K562 (cell line): ENCODE results near the gene PIGQ. TPM values are rescaled to one million over a fixed set of nuclear protein-coding genes. Genes with fewer than 3 reads are reported as not detected.

ENCODE experiments used
- ATF7 ChIP-seq: fragments of 450-650 bp; IDR thresholded peaks from 2 replicates; pipeline ENCODE4 v1.7.1; 2014; ENCODE audit warnings: mild to moderate bottlenecking, moderate library complexity
- BDP1 ChIP-seq: IDR thresholded peaks from 3 replicates; pipeline ENCODE4 v1.6.1; 2011; ENCODE audit not compliant: insufficient read length, insufficient read depth
- CC2D1A ChIP-seq: fragments of 450-650 bp; IDR thresholded peaks from 2 replicates; pipeline ENCODE4 v1.6.1; 2017; ENCODE audit warnings: mild to moderate bottlenecking
- CREB1 ChIP-seq, 2 experiments: sonication (generic) in 1 of 2; formaldehyde crosslinking in 1 of 2; IDR thresholded peaks; 2 replicates each; pipeline versions ENCODE4 v1.6.1 to v1.8.0; 2012 to 2022; ENCODE audit warnings: inconsistent platforms in 1 of 2, mild to moderate bottlenecking in 1 of 2, missing genetic modification reagents in 1 of 2, moderate library complexity in 1 of 2
- E2F3 ChIP-seq: fragments of 250-450 bp; sonication (Bioruptor Pico); IDR thresholded peaks from 2 replicates; pipeline ENCODE4 v1.4.0; 2020; ENCODE audit warnings: mild to moderate bottlenecking
- E2F6 ChIP-seq, 2 experiments: IDR thresholded peaks; 2 replicates each; pipeline ENCODE4 v1.6.1; 2011; ENCODE audit warnings: borderline replicate concordance in 1 of 2, control low read depth in 1 of 2, low read depth in 1 of 2, low read length in 1 of 2, mild to moderate bottlenecking in 1 of 2, mixed read lengths in 1 of 2, moderate library complexity in 1 of 2; ENCODE audit not compliant: insufficient read depth in 1 of 2, insufficient read length in 1 of 2, poor library complexity in 1 of 2, severe bottlenecking in 1 of 2; ENCODE audit errors: extremely low read depth in 1 of 2
- PHF21A ChIP-seq: fragments of 450-650 bp; IDR thresholded peaks from 2 replicates; pipeline ENCODE4 v1.6.1; 2017; ENCODE audit warnings: low read depth, borderline replicate concordance
- ZC3H11A ChIP-seq: IDR thresholded peaks from 2 replicates; pipeline ENCODE4 v1.6.1; 2012; ENCODE audit warnings: low read depth, low read length, improper control_type of control experiment
- ZFP30 ChIP-seq: fragments of 250-450 bp; sonication (Bioruptor Pico); IDR thresholded peaks from 2 replicates; pipeline ENCODE4 v1.8.0; 2022; ENCODE audit warnings: moderate library complexity, mild to moderate bottlenecking, inconsistent platforms, borderline replicate concordance
- polyA plus RNA-seq, 8 experiments: library from polyadenylated mRNA; depleted of rRNA in 4 of 8; stranded (reverse) in 5 of 8; unstranded in 3 of 8; fragments of >200 nt; fragmentation: Nextera tagmentation in 2 of 8; fragmentation: Illumina TruSeq in 1 of 8; extraction: Ambion mirVana in 2 of 8; extraction: Trizol in 1 of 8; gene quantifications; 2 replicates each; pipeline versions ENCODE4 v1.2.1 to v1.2.3, GENCODE V29; 2011 to 2014; ENCODE audit warnings: inconsistent platforms in 1 of 8, missing spikeins in 1 of 8
- total RNA-seq, 7 experiments: library from RNA; depleted of rRNA in 6 of 7; stranded (reverse); fragments of >200 nt in 6 of 7; fragmentation: Illumina TruSeq in 2 of 7; extraction: Trizol in 2 of 7; gene quantifications; 2 replicates each; pipeline versions ENCODE4 v1.2.1 to v1.2.3, GENCODE V29; 2011 to 2021; ENCODE audit warnings: low replicate concordance in 1 of 7
- TF ChIP-seq, protein P1 (sequence below): sonication (generic); formaldehyde crosslinking; IDR thresholded peaks from 2 replicates; pipeline ENCODE4 v1.8.1; 2023; ENCODE audit warnings: mild to moderate bottlenecking, missing genetic modification reagents, moderate library complexity

Gene PIGQ
- total and polyA plus RNA-seq, 9 of the 15 experiments (the other 6 are each of a cell fraction or from before 2014, with no cell fraction given), result 0.20 to 49.6 (median 11.7) TPM

- TF ChIP-seq, protein P1, sequence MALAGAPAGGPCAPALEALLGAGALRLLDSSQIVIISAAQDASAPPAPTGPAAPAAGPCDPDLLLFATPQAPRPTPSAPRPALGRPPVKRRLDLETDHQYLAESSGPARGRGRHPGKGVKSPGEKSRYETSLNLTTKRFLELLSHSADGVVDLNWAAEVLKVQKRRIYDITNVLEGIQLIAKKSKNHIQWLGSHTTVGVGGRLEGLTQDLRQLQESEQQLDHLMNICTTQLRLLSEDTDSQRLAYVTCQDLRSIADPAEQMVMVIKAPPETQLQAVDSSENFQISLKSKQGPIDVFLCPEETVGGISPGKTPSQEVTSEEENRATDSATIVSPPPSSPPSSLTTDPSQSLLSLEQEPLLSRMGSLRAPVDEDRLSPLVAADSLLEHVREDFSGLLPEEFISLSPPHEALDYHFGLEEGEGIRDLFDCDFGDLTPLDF (CRISPR knock-in tag), result 0 out of 2 replicates have a peak, but pooled peaks have one; percentile 49
- TF ChIP-seq ZC3H11A, result no peak
- peak; percentile 90 to 91 for TF ChIP-seq E2F6 (IDR thresholded peaks at IDR 0.05; ENCODE audit: borderline replicate concordance in 1 of 2, extremely low read depth in 1 of 2, insufficient read depth in 1 of 2, insufficient read length in 1 of 2, low read depth in 1 of 2, low read length in 1 of 2, poor library complexity in 1 of 2, severe bottlenecking in 1 of 2)
- no peak for TF ChIP-seq ZFP30 (CRISPR knock-in tag)
- TF ChIP-seq ATF7, result peak; percentile 66
- peak; percentile 58; the same call in 1 of the 2 replicates for TF ChIP-seq PHF21A
- no peak for TF ChIP-seq BDP1
- TF ChIP-seq E2F3, result no peak
- TF ChIP-seq CREB1 (IDR thresholded peaks at IDR 0.05), result no peak
- TF ChIP-seq CREB1 (CRISPR knock-in tag; IDR thresholded peaks at IDR 0.05), result peak; percentile 63
- TF ChIP-seq CC2D1A, result no peak
These were observed 9.2 kb downstream of the PIGQ start (continued) for GRCh38 chr16:578870-579405.
